Ovary (tissue), 9 donors: ENCODE measurements around the gene SLC7A5. TPM values are rescaled to one million over a fixed set of nuclear protein-coding genes. Genes with fewer than 3 reads are reported as not detected.
"Not testable (repeated sequence)": the region's sequence is repeated elsewhere in the genome, so short reads cannot be mapped to it uniquely, and the experiment has no call there.

Experiments
- DNase-seq, 5 donors: peaks; one replicate each; pipeline ENCODE4 v3.0.0-alpha.2; 2019 to 2020
- H3K27ac ChIP-seq, 2 donors: fragments of 200-600 bp; one replicate each; pipeline versions ENCODE4 v1.5.1 to v1.8.0; 2019 to 2022
- H3K27me3 ChIP-seq: fragments of 200-600 bp; one replicate; pipeline ENCODE4 v1.8.0; 2022
- H3K36me3 ChIP-seq: fragments of 200-600 bp; sonication (generic); one replicate; pipeline ENCODE4 v1.5.1; 2019
- H3K4me1 ChIP-seq: one replicate; pipeline ENCODE4 v1.8.1; 2013; ENCODE audit warnings: mild to moderate bottlenecking, moderate library complexity; ENCODE audit not compliant: insufficient read depth
- H3K4me3 ChIP-seq: fragments of 200-600 bp; sonication (generic); one replicate; pipeline ENCODE4 v1.5.1; 2017
- H3K9me3 ChIP-seq, 2 donors: fragments of 200-600 bp in 1 of 2; sonication (generic) in 1 of 2; one replicate each; pipeline versions ENCODE4 v1.5.1 to v1.8.1; 2013 to 2019; ENCODE audit warnings: mild to moderate bottlenecking in 1 of 2, moderate library complexity in 1 of 2
- EP300 ChIP-seq: sonication (generic); formaldehyde crosslinking; IDR thresholded peaks from one replicate; pipeline ENCODE4 v1.6.1; 2017; ENCODE audit warnings: antibody characterized with exemption
- POLR2A ChIP-seq: fragments of 450-650 bp; IDR thresholded peaks from one replicate; pipeline ENCODE4 v1.6.1; 2017; ENCODE audit warnings: antibody characterized with exemption, mild to moderate bottlenecking, moderate library complexity
- WGBS, 3 donors: extraction: QIAGEN DNeasy Blood & Tissue Kit in 1 of 3; methylation state at CpG; one replicate each; pipeline versions ENCODE4 v1.1.5 to v1.1.7; 2013 to 2017; 5-methylcytosine and 5-hydroxymethylcytosine counted together
- intact Hi-C, 4 donors: fragments of 100-400 bp; cut with DNase I; formaldehyde crosslinking; loops; one replicate each; pipeline versions ENCODE4 v1.11.0 to v1.15.1; 2022 to 2023
- polyA plus RNA-seq, 2 donors: library from polyadenylated mRNA; stranded (reverse); fragments of 200-250 nt in 1 of 2; fragments of 350-450 nt in 1 of 2; fragmentation: Illumina TruSeq in 1 of 2; extraction: RNeasy Lipid Tissue Mini Kit (QIAGEN cat#74804) in 1 of 2; gene quantifications; one replicate each; pipeline ENCODE4 v1.2.3, GENCODE V29; 2013 to 2014
- total RNA-seq, 7 donors: library from RNA; depleted of rRNA in 2 of 7; stranded (reverse); fragments of >200 nt in 2 of 7; fragmentation: NEBNext Ultra II Directional in 3 of 7; extraction: Animal tissue kit (Norgen Biotek cat#: 25700) in 3 of 7; gene quantifications; one replicate each; pipeline versions ENCODE4 v1.1.0 to v1.2.4, GENCODE V29; 2016 to 2023
- TF ChIP-seq, protein P1 (sequence below), 3 donors: fragments of 450-650 bp in 2 of 3; fragments of 200-600 bp in 1 of 3; IDR thresholded peaks; one replicate each; pipeline versions ENCODE4 v1.5.1 to v1.8.0; 2016 to 2022; ENCODE audit warnings: antibody characterized with exemption in 3 of 3, mild to moderate bottlenecking in 1 of 3
- donor health status: DM: no; HTN: no; CAD: no; lungs with moderate emphysema.
- donor health status: DM: no; HTN: no; CAD: no.
- donor health status: Bipolar disorder and iron deficiency.
- donor health status: DM: yes; HTN: yes; CAD: no.
- donor health status: DM: no; HTN: no; CAD: no.
- donor health status: DM: yes; HTN: yes; CAD: no.

Gene SLC7A5
- total and polyA plus RNA-seq, 9 donors = 3.1 to 64.3 (median 9.2) TPM

- WGBS, 3 donors = 86 to 87% (median 86%) methylated on average over 13 of the region's 13 CpGs
- Histone ChIP-seq H3K4me3 (no peak overlapping the region), H3K27me3 (no peaks in the 10 kb centered on the region), H3K36me3 (no peaks in the 10 kb centered on the region), H3K9me3 (no peaks in the 10 kb centered on the region), H3K4me1 (no peaks in the 10 kb centered on the region), H3K27ac (no peak overlapping the region)
- intact Hi-C loops = no loop called here
- TF ChIP-seq, protein P1, sequence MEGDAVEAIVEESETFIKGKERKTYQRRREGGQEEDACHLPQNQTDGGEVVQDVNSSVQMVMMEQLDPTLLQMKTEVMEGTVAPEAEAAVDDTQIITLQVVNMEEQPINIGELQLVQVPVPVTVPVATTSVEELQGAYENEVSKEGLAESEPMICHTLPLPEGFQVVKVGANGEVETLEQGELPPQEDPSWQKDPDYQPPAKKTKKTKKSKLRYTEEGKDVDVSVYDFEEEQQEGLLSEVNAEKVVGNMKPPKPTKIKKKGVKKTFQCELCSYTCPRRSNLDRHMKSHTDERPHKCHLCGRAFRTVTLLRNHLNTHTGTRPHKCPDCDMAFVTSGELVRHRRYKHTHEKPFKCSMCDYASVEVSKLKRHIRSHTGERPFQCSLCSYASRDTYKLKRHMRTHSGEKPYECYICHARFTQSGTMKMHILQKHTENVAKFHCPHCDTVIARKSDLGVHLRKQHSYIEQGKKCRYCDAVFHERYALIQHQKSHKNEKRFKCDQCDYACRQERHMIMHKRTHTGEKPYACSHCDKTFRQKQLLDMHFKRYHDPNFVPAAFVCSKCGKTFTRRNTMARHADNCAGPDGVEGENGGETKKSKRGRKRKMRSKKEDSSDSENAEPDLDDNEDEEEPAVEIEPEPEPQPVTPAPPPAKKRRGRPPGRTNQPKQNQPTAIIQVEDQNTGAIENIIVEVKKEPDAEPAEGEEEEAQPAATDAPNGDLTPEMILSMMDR (IDR thresholded peaks at IDR 0.05) = no peak
- TF ChIP-seq EP300 (no peak), POLR2A (no peak)
- no peak for DNase-seq
Observed at GRCh38 chr16:87829622-87829980, 39.7 kb downstream of the SLC7A5 start.

DNA sequence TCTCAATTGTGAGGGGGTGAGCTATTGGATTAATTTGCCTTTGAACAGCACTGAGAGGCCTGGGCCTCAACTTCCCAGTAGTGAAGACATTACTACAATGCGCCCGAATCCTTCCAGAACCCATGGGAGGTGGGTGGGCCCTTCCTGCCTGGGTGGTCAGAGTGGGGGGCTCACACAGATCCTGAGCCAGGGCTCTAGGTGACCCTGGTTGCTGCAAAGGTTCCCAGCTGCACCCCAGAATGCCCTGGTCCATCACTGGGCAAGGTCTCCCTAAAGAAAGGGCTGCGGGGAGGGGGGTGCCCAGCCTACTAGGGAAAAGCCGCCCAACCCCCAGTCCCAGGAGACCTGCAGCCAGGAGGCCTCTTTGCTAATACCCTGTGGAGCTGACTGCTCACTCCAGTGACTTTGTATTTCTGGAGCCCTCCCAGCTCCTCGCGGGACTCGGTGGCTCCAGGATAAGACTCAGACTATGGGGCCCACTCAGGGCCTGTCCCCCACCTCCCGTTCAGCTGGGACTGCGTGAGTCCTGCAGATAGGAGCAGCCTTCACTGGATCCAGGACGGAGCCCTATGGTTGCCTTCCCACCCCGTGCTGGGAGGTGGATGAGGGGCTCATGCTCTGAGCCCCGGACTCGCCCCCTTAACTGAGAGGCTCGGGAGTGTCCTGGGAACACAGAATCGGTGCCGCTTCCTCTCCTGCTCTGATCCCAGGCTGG, 40.2 kb downstream of the SLC7A5 start:
- intact Hi-C loops = no loop called here

DNA sequence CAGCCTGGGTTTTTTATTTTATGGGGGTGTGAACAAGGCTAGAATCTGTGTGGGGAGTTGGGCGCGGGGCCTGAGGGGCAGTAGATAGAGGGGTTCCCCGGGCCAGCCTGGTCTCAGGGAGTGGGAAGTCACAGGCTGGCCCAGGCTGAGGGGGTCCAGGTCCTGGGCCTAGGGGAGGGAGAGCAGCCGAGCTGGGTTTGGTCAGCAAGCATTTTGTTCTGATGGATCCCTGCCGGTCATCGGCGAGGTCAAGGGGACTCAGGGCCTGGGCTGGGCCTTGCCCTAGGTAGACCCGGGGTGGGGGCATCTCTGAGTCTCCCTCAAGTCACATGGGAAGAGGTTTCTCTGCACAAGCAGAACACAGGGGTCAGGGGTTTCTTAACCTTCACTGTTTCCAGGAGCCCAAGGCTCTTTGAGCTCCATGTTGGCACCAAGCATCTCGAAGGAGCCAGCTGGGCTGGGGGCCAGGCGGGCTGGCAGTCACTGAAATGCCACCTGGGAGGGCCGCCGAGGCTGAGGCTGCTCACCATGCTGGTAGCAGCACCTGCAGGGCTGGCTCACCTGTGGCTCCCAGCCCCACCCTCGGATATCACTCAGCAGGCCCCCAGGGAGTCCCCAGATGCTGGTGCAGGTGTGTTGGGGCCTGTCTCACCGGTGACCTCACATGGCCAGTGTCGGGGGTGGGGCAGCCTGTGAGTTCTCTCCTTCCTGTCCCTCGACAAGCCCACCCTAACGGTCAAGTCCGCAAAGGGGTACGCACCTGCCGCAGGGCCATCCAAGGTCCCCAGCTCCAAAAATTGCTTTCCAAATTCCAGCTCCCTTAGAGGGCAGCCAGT, 41.0 kb downstream of the SLC7A5 start:
- Histone ChIP-seq H3K36me3 (no peaks in the 10 kb centered on the region), H3K27me3 (no peaks in the 10 kb centered on the region), H3K4me3 (no peak overlapping the region), H3K4me1 (no peaks in the 10 kb centered on the region), H3K27ac (no peak overlapping the region), H3K9me3 (no peaks in the 10 kb centered on the region)
- intact Hi-C loops = no loop called here
- no peak for DNase-seq
- TF ChIP-seq, protein P1 (IDR thresholded peaks at IDR 0.05) = no peak
- TF ChIP-seq EP300 (no peak), POLR2A (no peak)
- WGBS, 3 donors = 84 to 90% (median 89%) methylated on average over 20 of the region's 20 CpGs

More for the DNA sequence above, 40.2 kb downstream of the SLC7A5 start:
- DNase-seq = no peak
- H3K36me3 ChIP-seq = no peaks in the 10 kb centered on the region
- no peaks in the 10 kb centered on the region for H3K27me3 ChIP-seq
- H3K27ac ChIP-seq = no peak overlapping the region
- H3K4me1 ChIP-seq = no peaks in the 10 kb centered on the region
- no peaks in the 10 kb centered on the region for H3K9me3 ChIP-seq
- WGBS, 3 donors = 79 to 85% (median 81%) methylated on average over 12 to 16 of the region's 16 CpGs
- TF ChIP-seq EP300 (no peak), POLR2A (no peak)
- TF ChIP-seq, protein P1 (IDR thresholded peaks at IDR 0.05) = no peak
- H3K4me3 ChIP-seq = no peak overlapping the region

GRCh38 chr16:87827588-87827915, 41.8 kb downstream of the SLC7A5 start:
- H3K9me3 ChIP-seq, H3K4me1 ChIP-seq, H3K4me3 ChIP-seq, intact Hi-C loops, DNase-seq, H3K27ac ChIP-seq, H3K36me3 ChIP-seq, H3K27me3 ChIP-seq: not testable (repeated sequence)
- 88 to 92% (median 88%) methylated on average over 7 of the region's 7 CpGs for WGBS, 3 donors
